Measurements from ENCODE around the gene KCNB1.

DNA sequence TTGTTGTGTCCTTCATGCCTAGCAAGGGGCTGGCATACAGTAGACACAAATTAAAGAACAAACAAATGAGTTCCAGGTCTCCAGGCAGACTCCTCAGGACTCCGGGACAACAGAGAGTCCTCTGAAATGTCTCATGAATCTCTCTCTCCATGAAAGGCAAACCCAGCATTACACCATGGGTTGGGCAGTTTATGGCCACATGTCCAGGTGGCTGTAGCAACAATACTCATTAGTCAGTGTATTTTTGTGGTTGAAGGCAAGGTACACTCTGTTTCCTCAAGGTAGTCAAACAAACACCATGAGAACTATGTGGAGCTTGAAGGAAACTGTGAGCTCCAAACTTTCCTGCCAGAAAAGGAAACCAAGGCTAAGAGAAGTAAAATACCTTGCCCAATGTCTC, 62.2 kb downstream of the KCNB1 start:
- TF ChIP-seq, protein P1, sequence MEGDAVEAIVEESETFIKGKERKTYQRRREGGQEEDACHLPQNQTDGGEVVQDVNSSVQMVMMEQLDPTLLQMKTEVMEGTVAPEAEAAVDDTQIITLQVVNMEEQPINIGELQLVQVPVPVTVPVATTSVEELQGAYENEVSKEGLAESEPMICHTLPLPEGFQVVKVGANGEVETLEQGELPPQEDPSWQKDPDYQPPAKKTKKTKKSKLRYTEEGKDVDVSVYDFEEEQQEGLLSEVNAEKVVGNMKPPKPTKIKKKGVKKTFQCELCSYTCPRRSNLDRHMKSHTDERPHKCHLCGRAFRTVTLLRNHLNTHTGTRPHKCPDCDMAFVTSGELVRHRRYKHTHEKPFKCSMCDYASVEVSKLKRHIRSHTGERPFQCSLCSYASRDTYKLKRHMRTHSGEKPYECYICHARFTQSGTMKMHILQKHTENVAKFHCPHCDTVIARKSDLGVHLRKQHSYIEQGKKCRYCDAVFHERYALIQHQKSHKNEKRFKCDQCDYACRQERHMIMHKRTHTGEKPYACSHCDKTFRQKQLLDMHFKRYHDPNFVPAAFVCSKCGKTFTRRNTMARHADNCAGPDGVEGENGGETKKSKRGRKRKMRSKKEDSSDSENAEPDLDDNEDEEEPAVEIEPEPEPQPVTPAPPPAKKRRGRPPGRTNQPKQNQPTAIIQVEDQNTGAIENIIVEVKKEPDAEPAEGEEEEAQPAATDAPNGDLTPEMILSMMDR (IDR thresholded peaks at IDR 0.05): no peak
- TF ChIP-seq POLR2A (IDR thresholded peaks at IDR 0.05): no peak

All from uterus (tissue), 2 donors.